ENCODE measurements around the gene TMEM150B. TPM values are rescaled to one million over a fixed set of nuclear protein-coding genes. Genes with fewer than 3 reads are reported as not detected.

TMEM150B gene
- total and polyA plus RNA-seq, 2 donors (not counting 3 experiments of a cell fraction or from before 2014, with no cell fraction given): not detected

DNA sequence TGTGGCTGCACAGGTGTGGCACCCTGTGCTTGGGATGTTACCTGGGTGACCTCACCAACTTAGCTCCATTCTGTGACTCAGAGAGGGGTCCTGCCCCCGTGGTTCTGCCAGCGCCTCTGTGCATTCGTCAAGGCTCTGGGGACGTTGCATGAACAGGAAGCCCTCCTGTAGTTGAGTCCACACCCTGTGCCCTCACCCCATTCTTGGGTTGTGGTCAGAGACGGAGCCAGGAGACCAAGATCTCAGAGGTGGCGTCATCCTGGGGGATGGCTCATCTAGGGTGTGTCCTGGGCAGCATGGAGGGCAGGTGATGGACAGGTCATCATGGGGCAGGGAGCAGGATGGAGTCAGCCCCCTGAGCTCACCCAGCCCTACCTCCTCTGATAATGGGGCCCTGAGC lies 26.9 kb upstream of the TMEM150B start:
- Histone ChIP-seq H3K9ac (replicated peaks; ENCODE audit: extremely low read depth, insufficient read depth, low read length) (no peak overlapping the region), H3K27ac (ENCODE audit: insufficient read depth, low read depth, low read length) (no peak overlapping the region), H3K9me1 (replicated peaks; ENCODE audit: control insufficient read depth, extremely low read depth, insufficient read depth, low read length) (no peaks in the 10 kb centered on the region), H2AFZ (ENCODE audit: low read depth, low read length) (no peak overlapping the region), H3K79me2 (ENCODE audit: control insufficient read depth, insufficient read depth, low read length) (no peaks in the 10 kb centered on the region), H3K4me1 (ENCODE audit: control insufficient read depth, extremely low read depth, insufficient read depth, low read length) (peaks cover 4% of the 10 kb centered on the region), H3K4me3 (replicated peaks in 1 of 3; ENCODE audit: insufficient read depth in 1 of 3, low read depth in 1 of 3, low read length in 3 of 3) (no peak overlapping the region), H3K27me3 (ENCODE audit: control insufficient read depth in 2 of 2, insufficient read depth in 2 of 2, low read length in 2 of 2) (peaks cover 24 to 31% of the 10 kb centered on the region in 2 experiments), H3K4me2 (ENCODE audit: insufficient read depth, low read length) (no peak overlapping the region), H3K9me3 (replicated peaks; ENCODE audit: control insufficient read depth, insufficient read depth, low read length) (no peaks in the 10 kb centered on the region), H3K36me3 (ENCODE audit: control insufficient read depth in 2 of 2, extremely low read depth in 1 of 2, insufficient read depth in 2 of 2, low read length in 2 of 2) (no peaks in the 10 kb centered on the region), H4K20me1 (replicated peaks; ENCODE audit: control insufficient read depth, extremely low read depth, insufficient read depth, low read length) (no peaks in the 10 kb centered on the region)
- FAIRE-seq: no peak
- intact Hi-C loops (cut with micrococcal nuclease): no loop called here
- ChIA-PET POLR2A (no interaction called here), CTCF (no interaction called here)
- no peak for DNase-seq (ENCODE audit: low read depth, low spot score)
- TF ChIP-seq EZH2 (IDR thresholded peaks at IDR 0.05; ENCODE audit: borderline replicate concordance, low read depth, low read length, severe bottlenecking) (no peak), POLR2AphosphoS5 (IDR thresholded peaks at IDR 0.05; ENCODE audit: insufficient read depth, low read depth, low read length) (no peak), FOS (IDR thresholded peaks at IDR 0.05; ENCODE audit: borderline replicate concordance, insufficient read depth, low read length) (no peak), MYC (IDR thresholded peaks at IDR 0.05; ENCODE audit: low read depth, low read length) (no peak), GATA2 (IDR thresholded peaks at IDR 0.05; ENCODE audit: insufficient read depth, insufficient read length, low read depth, low read length) (no peak)
- TF ChIP-seq, protein P1, sequence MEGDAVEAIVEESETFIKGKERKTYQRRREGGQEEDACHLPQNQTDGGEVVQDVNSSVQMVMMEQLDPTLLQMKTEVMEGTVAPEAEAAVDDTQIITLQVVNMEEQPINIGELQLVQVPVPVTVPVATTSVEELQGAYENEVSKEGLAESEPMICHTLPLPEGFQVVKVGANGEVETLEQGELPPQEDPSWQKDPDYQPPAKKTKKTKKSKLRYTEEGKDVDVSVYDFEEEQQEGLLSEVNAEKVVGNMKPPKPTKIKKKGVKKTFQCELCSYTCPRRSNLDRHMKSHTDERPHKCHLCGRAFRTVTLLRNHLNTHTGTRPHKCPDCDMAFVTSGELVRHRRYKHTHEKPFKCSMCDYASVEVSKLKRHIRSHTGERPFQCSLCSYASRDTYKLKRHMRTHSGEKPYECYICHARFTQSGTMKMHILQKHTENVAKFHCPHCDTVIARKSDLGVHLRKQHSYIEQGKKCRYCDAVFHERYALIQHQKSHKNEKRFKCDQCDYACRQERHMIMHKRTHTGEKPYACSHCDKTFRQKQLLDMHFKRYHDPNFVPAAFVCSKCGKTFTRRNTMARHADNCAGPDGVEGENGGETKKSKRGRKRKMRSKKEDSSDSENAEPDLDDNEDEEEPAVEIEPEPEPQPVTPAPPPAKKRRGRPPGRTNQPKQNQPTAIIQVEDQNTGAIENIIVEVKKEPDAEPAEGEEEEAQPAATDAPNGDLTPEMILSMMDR (IDR thresholded peaks at IDR 0.05; ENCODE audit: extremely low read depth in 1 of 2, insufficient read depth in 1 of 2, low read depth in 1 of 2, low read length in 2 of 2): no peak
- TF ChIP-seq, protein P2, sequence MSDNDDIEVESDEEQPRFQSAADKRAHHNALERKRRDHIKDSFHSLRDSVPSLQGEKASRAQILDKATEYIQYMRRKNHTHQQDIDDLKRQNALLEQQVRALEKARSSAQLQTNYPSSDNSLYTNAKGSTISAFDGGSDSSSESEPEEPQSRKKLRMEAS (IDR thresholded peaks at IDR 0.05; ENCODE audit: insufficient read depth, insufficient read length): no peak
- BruUV-seq (replicated peaks): no TSS peak
- dilution Hi-C loops (cut with MboI; ENCODE audit: extremely low pct_ligation_motif_present, low sequenced_read_pairs): no loop called here
